K562 (cell line): ENCODE measurements around the gene KARS1. TPM values are rescaled to one million over a fixed set of nuclear protein-coding genes. Genes with fewer than 3 reads are reported as not detected.

Experiments used
- HMG20B ChIP-seq: fragments of 250-450 bp; sonication (Bioruptor Pico); IDR thresholded peaks from 2 replicates; pipeline ENCODE4 v1.5.0; 2021; ENCODE audit warnings: mild to moderate bottlenecking
- JUNB ChIP-seq: fragments of 450-650 bp; formaldehyde crosslinking; conservative IDR thresholded peaks from 2 replicates; pipeline ENCODE4 v1.4.0; 2020; ENCODE audit warnings: mild to moderate bottlenecking
- JUND ChIP-seq, 2 experiments: IDR thresholded peaks; 2 replicates in 1 of 2; 3 replicates in 1 of 2; pipeline ENCODE4 v1.6.1; 2011; ENCODE audit warnings: borderline replicate concordance in 2 of 2, low read depth in 2 of 2, low read length in 2 of 2, improper control_type of control experiment in 1 of 2, missing biosample characterization in 1 of 2, missing genetic modification characterization in 1 of 2, missing genetic modification reagents in 1 of 2
- REST ChIP-seq, 2 experiments: fragments of 450-650 bp; formaldehyde crosslinking in 1 of 2; IDR thresholded peaks; 2 replicates each; pipeline versions ENCODE4 v1.4.0 to v1.6.1; 2014 to 2020; ENCODE audit warnings: mild to moderate bottlenecking in 2 of 2, borderline replicate concordance in 1 of 2, low read depth in 1 of 2
- RNF219 ChIP-seq: fragments of 250-450 bp; sonication (Bioruptor Pico); IDR thresholded peaks from 2 replicates; pipeline ENCODE4 v1.5.0; 2022; ENCODE audit warnings: mild to moderate bottlenecking
- RREB1 ChIP-seq: fragments of 250-450 bp; sonication (Bioruptor Pico); IDR thresholded peaks from 2 replicates; pipeline ENCODE4 v1.4.0; 2020
- polyA plus RNA-seq, 8 experiments: library from polyadenylated mRNA; depleted of rRNA in 4 of 8; stranded (reverse) in 5 of 8; unstranded in 3 of 8; fragments of >200 nt; fragmentation: Nextera tagmentation in 2 of 8; fragmentation: Illumina TruSeq in 1 of 8; extraction: Ambion mirVana in 2 of 8; extraction: Trizol in 1 of 8; gene quantifications; 2 replicates each; pipeline versions ENCODE4 v1.2.1 to v1.2.3, GENCODE V29; 2011 to 2014; ENCODE audit warnings: inconsistent platforms in 1 of 8, missing spikeins in 1 of 8
- total RNA-seq, 7 experiments: library from RNA; depleted of rRNA in 6 of 7; stranded (reverse); fragments of >200 nt in 6 of 7; fragmentation: Illumina TruSeq in 2 of 7; extraction: Trizol in 2 of 7; gene quantifications; 2 replicates each; pipeline versions ENCODE4 v1.2.1 to v1.2.3, GENCODE V29; 2011 to 2021; ENCODE audit warnings: low replicate concordance in 1 of 7

KARS1 gene
- total and polyA plus RNA-seq, 9 of the 15 experiments (the other 6 are each of a cell fraction or from before 2014, with no cell fraction given): 223 to 386 (median 304) TPM

GRCh38 chr16:75622761-75623605 is 24.5 kb downstream of the KARS1 start, which contains the start of gene ADAT1 (continued):
- TF ChIP-seq RNF219 (CRISPR knock-in tag): no peak
- peak; percentile 60 for TF ChIP-seq REST (IDR thresholded peaks at IDR 0.05; ENCODE audit: borderline replicate concordance)
- no peak for TF ChIP-seq REST (CRISPR knock-in tag; IDR thresholded peaks at IDR 0.05; ENCODE audit: low read depth)
- no peak for TF ChIP-seq HMG20B (CRISPR knock-in tag)
- TF ChIP-seq RREB1 (CRISPR knock-in tag): no peak
- peak; percentile 72; the same call in 1 of the 2 replicates for TF ChIP-seq JUND (IDR thresholded peaks at IDR 0.05; ENCODE audit: borderline replicate concordance, low read depth, low read length)
- peak; percentile 70; the same call in 1 of the 3 replicates for TF ChIP-seq JUND (tag; IDR thresholded peaks at IDR 0.05; ENCODE audit: borderline replicate concordance, low read depth, low read length)
- no peak for TF ChIP-seq JUNB
